Kidney (tissue), 14 donors: ENCODE measurements around the gene ANKS1A. TPM values are rescaled to one million over a fixed set of nuclear protein-coding genes. Genes with fewer than 3 reads are reported as not detected.

Experiments used
- DNase-seq, 5 donors: peaks; one replicate each; pipeline ENCODE4 v3.0.0-alpha.2; 2013 to 2020
- FAIRE-seq: peaks from 2 replicates; lab custom pipeline; 2012; peaks lifted over from hg19 to GRCh38; lab: Jason Lieb, UNC
- H3K27ac ChIP-seq, 2 donors: one replicate each; pipeline ENCODE4 v1.7.0; 2013; ENCODE audit warnings: low read depth in 2 of 2, low read length in 2 of 2, inconsistent platforms in 1 of 2
- H3K27me3 ChIP-seq: one replicate; pipeline ENCODE4 v1.7.1; 2013; ENCODE audit warnings: low read length, inconsistent platforms; ENCODE audit not compliant: control insufficient read depth, insufficient read depth
- H3K36me3 ChIP-seq, 3 donors: one replicate each; pipeline versions ENCODE4 v1.7.0 to v1.7.1; 2013; ENCODE audit warnings: low read length in 3 of 3, control low read depth in 1 of 3, inconsistent platforms in 1 of 3; ENCODE audit not compliant: insufficient read depth in 3 of 3, control insufficient read depth in 2 of 3
- H3K4me1 ChIP-seq, 3 donors: one replicate each; pipeline versions ENCODE4 v1.7.0 to v1.7.1; 2013; ENCODE audit warnings: low read length in 3 of 3, inconsistent platforms in 1 of 3, low read depth in 1 of 3; ENCODE audit not compliant: control insufficient read depth in 2 of 3, insufficient read depth in 2 of 3
- H3K4me3 ChIP-seq, 3 donors: one replicate each; pipeline versions ENCODE4 v1.7.0 to v1.8.1; 2013; ENCODE audit warnings: low read length in 3 of 3, control low read depth in 1 of 3, inconsistent platforms in 1 of 3
- H3K9ac ChIP-seq, 3 donors: one replicate each; pipeline versions ENCODE4 v1.7.0 to v1.7.1; 2013; ENCODE audit warnings: low read length in 3 of 3, control low read depth in 1 of 3, inconsistent platforms in 1 of 3
- H3K9me3 ChIP-seq, 3 donors: one replicate each; pipeline versions ENCODE4 v1.7.0 to v1.7.1; 2013; ENCODE audit warnings: low read length in 3 of 3, control low read depth in 1 of 3, inconsistent platforms in 1 of 3; ENCODE audit not compliant: control insufficient read depth in 2 of 3, insufficient read depth in 1 of 3
- intact Hi-C: fragments of 100-400 bp; cut with DNase I; formaldehyde crosslinking; loops from one replicate; pipeline ENCODE4 v1.11.1; 2022
- polyA plus RNA-seq: library from polyadenylated mRNA; stranded (reverse); fragments of 350-450 nt; fragmentation: Illumina TruSeq; extraction: RNeasy Lipid Tissue Mini Kit (QIAGEN cat#74804); gene quantifications from one replicate; pipeline ENCODE4 v1.2.3, GENCODE V29; 2014; ENCODE audit warnings: low read depth, low replicate concordance; ENCODE audit not compliant: insufficient read depth
- total RNA-seq: library from RNA; stranded (reverse); fragmentation: NEBNext Ultra II Directional; extraction: Animal tissue kit (Norgen Biotek cat#: 25700); gene quantifications from one replicate; pipeline ENCODE4 v1.2.1, GENCODE V29; 2021
- TF ChIP-seq, protein P1 (sequence below): IDR thresholded peaks from 3 replicates; pipeline ENCODE4 v1.5.1; 2012; ENCODE audit warnings: mild to moderate bottlenecking, moderate library complexity, borderline replicate concordance; ENCODE audit not compliant: insufficient read depth; ENCODE audit errors: extremely low read depth
- donor health status: control.
- donor health status: control.
- donor health status: control.
- donor health status: control.
- donor health status: control.
- donor health status: DM: yes; HTN: yes; CAD: no.
- donor health status: Normal renal cell carcinoma (clear cell type).

The ANKS1A gene
- total and polyA plus RNA-seq, 2 donors from 2014 or later: 9.4 to 25.9 TPM

DNA sequence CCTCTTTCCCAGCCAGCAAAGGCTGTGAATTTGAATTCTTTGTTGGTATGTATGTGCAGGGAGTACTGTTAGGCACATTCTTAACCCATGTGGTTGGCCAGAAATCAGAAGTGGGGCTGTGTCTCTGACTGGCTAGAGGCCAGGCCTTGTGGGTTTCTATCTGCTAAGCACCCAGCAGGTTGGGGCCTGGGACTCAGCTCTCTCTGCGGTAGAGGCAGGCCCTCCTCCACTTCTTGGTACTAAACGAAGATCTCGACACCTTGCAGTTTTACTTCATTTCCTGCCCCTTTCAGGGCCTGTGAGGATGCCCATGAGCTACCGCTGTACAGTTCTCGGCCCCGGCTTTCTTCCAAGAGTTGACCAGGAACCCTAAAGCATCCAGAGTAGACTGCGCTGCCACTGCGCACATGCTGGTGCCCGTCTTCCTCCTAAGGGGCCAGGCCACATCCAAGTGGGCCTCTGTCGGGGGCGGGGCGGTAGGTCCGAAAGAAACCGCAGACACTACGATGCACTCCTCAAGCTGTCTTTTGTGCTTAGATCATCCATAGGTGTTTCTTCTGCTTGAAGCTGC lies 201.0 kb downstream of the ANKS1A start:
- Histone ChIP-seq H3K27me3 (no peaks in the 10 kb centered on the region), H3K4me1 (peaks cover 0 to 29% (median 13%) of the 10 kb centered on the region in 3 donors), H3K27ac (peak overlapping the region in 1 of 2 donors; percentile 17), H3K9me3 (no peaks in the 10 kb centered on the region), H3K9ac (no peak overlapping the region), H3K4me3 (no peak overlapping the region), H3K36me3 (peaks cover 2 to 17% (median 17%) of the 10 kb centered on the region in 3 donors)
- intact Hi-C loops: no loop called here
- TF ChIP-seq, protein P1, sequence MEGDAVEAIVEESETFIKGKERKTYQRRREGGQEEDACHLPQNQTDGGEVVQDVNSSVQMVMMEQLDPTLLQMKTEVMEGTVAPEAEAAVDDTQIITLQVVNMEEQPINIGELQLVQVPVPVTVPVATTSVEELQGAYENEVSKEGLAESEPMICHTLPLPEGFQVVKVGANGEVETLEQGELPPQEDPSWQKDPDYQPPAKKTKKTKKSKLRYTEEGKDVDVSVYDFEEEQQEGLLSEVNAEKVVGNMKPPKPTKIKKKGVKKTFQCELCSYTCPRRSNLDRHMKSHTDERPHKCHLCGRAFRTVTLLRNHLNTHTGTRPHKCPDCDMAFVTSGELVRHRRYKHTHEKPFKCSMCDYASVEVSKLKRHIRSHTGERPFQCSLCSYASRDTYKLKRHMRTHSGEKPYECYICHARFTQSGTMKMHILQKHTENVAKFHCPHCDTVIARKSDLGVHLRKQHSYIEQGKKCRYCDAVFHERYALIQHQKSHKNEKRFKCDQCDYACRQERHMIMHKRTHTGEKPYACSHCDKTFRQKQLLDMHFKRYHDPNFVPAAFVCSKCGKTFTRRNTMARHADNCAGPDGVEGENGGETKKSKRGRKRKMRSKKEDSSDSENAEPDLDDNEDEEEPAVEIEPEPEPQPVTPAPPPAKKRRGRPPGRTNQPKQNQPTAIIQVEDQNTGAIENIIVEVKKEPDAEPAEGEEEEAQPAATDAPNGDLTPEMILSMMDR: no peak
- no peak for FAIRE-seq
- no peak for DNase-seq

DNA sequence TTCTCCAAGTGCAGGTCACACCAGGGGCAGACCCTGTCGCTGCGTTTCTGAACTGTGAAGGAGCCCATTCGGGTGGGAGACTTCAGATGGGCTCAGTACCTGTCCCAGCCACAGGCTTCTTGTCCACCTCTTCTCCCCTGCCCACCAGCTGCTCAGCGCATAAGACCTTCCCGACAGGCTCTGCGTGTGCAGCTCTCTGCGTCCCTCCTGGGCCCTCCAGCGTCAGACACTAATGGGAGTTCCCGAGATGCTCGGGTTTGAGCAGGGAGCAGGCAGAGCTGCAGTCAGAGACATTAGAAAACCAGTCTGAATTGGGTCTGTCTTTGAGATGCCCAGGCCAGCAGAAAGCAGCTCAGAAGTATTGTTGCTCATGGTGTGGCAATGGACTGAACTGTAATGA lies 201.7 kb downstream of the ANKS1A start:
- intact Hi-C loops: no loop called here
- no peak for FAIRE-seq
- no peaks in the 10 kb centered on the region for H3K27me3 ChIP-seq
- TF ChIP-seq, protein P1: no peak
- H3K27ac ChIP-seq: no peak overlapping the region
- DNase-seq: no peak
- H3K9me3 ChIP-seq: no peaks in the 10 kb centered on the region
- H3K4me3 ChIP-seq: no peak overlapping the region
- H3K9ac ChIP-seq: no peak overlapping the region
- peaks cover 0 to 29% (median 13%) of the 10 kb centered on the region in 3 donors for H3K4me1 ChIP-seq
- peaks cover 0 to 17% (median 11%) of the 10 kb centered on the region in 3 donors for H3K36me3 ChIP-seq

DNA sequence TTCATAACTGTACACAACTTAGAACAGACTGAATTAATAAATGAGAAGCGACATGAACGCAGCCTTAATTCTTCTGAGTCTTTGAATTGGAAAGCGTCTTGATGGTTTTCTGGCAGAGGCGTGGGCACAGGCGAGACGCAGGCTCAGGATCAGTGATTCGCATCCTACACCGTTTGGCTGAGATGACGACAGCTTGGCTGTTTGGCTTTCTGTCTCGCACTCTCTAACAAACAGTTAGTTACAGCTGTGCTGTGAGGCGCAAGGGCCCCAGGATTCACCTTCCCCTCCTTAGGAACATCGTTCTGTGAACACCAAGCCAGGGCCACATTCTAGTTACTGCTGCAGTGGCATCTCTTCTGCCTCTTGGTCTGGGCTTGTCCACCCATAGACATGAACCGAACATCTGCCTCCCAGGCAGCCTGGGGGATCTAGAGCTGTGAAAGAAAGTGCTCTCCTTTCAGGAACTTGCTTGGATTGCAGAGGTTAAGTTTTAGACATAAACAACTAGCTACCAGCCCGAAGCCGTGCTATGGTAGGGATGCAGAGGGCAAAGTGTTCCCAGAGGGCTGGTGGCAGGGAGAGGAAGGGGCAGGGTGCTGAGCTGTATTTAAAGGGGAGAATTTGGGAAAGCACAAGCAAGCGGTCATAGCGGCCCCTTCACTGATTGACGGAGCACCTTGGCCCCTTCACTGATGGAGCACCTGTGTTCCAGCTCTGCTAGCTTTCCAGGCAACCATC lies 202.5 kb downstream of the ANKS1A start:
- Histone ChIP-seq H3K4me1 (peaks cover 0 to 29% (median 18%) of the 10 kb centered on the region in 3 donors), H3K36me3 (peaks cover 0 to 14% (median 11%) of the 10 kb centered on the region in 3 donors), H3K27ac (no peak overlapping the region), H3K9me3 (no peaks in the 10 kb centered on the region), H3K27me3 (no peaks in the 10 kb centered on the region), H3K9ac (no peak overlapping the region), H3K4me3 (no peak overlapping the region)
- DNase-seq (no peak), FAIRE-seq (no peak)
- TF ChIP-seq, protein P1: no peak
- intact Hi-C loops: no loop called here
